ENCODE measurements around the gene KIF18B.

KIF18B gene

GRCh38 chr17:44921122-44921882 lies 26.3 kb downstream of the KIF18B start:
- in situ Hi-C loops (cut with HindIII; ENCODE audit: low sequenced_read_pairs), result no loop called here
- DNase-seq (ENCODE audit: low read depth, low spot score), result no peak
- no peak overlapping the region for H3K4me3 ChIP-seq (ENCODE audit: low read depth, low read length)
- TF ChIP-seq, protein P1, sequence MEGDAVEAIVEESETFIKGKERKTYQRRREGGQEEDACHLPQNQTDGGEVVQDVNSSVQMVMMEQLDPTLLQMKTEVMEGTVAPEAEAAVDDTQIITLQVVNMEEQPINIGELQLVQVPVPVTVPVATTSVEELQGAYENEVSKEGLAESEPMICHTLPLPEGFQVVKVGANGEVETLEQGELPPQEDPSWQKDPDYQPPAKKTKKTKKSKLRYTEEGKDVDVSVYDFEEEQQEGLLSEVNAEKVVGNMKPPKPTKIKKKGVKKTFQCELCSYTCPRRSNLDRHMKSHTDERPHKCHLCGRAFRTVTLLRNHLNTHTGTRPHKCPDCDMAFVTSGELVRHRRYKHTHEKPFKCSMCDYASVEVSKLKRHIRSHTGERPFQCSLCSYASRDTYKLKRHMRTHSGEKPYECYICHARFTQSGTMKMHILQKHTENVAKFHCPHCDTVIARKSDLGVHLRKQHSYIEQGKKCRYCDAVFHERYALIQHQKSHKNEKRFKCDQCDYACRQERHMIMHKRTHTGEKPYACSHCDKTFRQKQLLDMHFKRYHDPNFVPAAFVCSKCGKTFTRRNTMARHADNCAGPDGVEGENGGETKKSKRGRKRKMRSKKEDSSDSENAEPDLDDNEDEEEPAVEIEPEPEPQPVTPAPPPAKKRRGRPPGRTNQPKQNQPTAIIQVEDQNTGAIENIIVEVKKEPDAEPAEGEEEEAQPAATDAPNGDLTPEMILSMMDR (IDR thresholded peaks at IDR 0.05; ENCODE audit: low read depth, low read length), result no peak

GRCh38 chr17:44920565-44920940 lies 27.0 kb downstream of the KIF18B start:
- H3K4me3 ChIP-seq (ENCODE audit: low read depth, low read length), result no peak overlapping the region
- no peak for DNase-seq (ENCODE audit: low read depth, low spot score)
- in situ Hi-C loops (cut with HindIII; ENCODE audit: low sequenced_read_pairs), result no loop called here
- TF ChIP-seq, protein P1 (IDR thresholded peaks at IDR 0.05; ENCODE audit: low read depth, low read length), result no peak

- in situ Hi-C loops (cut with HindIII; ENCODE audit: low sequenced_read_pairs), result no loop called here
- H3K4me3 ChIP-seq (ENCODE audit: low read depth, low read length), result no peak overlapping the region
- DNase-seq (ENCODE audit: low read depth, low spot score), result peak; percentile 79
- TF ChIP-seq, protein P1 (IDR thresholded peaks at IDR 0.05; ENCODE audit: low read depth, low read length), result peak; percentile 87
These were observed 27.5 kb downstream of the KIF18B start for GRCh38 chr17:44919885-44920564.

DNA sequence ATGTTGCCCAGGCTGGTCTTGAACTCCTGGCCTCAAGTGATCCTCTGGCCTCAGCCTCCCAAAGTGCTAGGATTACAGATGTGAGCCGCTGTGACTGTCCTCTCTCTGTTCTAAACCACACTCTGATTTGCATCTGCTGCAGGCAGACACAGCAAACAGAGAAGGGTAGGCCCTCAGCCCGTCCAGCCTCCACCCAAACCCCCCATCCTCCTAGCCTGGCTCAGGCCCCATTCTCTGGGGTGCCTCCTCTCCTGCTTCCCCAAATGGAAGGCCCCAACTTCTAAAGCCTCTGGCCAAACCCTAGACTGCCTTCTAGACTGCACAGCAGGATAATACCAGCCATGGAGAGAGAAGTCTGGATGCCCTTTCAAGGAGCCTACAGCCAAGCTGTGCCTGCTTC lies 28.2 kb downstream of the KIF18B start:
- in situ Hi-C loops (cut with HindIII; ENCODE audit: low sequenced_read_pairs), result no loop called here
- no peak for DNase-seq (ENCODE audit: low read depth, low spot score)
- TF ChIP-seq, protein P1 (IDR thresholded peaks at IDR 0.05; ENCODE audit: low read depth, low read length), result no peak
- no peak overlapping the region for H3K4me3 ChIP-seq (ENCODE audit: low read depth, low read length)

- H3K4me3 ChIP-seq (ENCODE audit: low read depth, low read length), result no peak overlapping the region
- no peak for DNase-seq (ENCODE audit: low read depth, low spot score)
These were observed 29.6 kb downstream of the KIF18B start for GRCh38 chr17:44918006-44918405.

GRCh38 chr17:44917456-44917855 lies 30.1 kb downstream of the KIF18B start:
- no peak overlapping the region for H3K4me3 ChIP-seq (ENCODE audit: low read depth, low read length)
- TF ChIP-seq, protein P1 (IDR thresholded peaks at IDR 0.05; ENCODE audit: low read depth, low read length), result no peak
- DNase-seq (ENCODE audit: low read depth, low spot score), result no peak
- in situ Hi-C loops (cut with HindIII; ENCODE audit: low sequenced_read_pairs), result no loop called here

More at GRCh38 chr17:44918006-44918405, 29.6 kb downstream of the KIF18B start:
- TF ChIP-seq, protein P1 (IDR thresholded peaks at IDR 0.05; ENCODE audit: low read depth, low read length), result no peak
- in situ Hi-C loops (cut with HindIII; ENCODE audit: low sequenced_read_pairs), result no loop called here

All from astrocyte of the spinal cord (primary cell).